GM12878 (cell line): ENCODE measurements around the gene VGF. TPM values are rescaled to one million over a fixed set of nuclear protein-coding genes. Genes with fewer than 3 reads are reported as not detected.

Source experiments
- ATAC-seq: fragments of 200-7000 bp; cut with Tn5 transposase; 3 replicates; pipeline ENCODE4 v1.9.1; 2020; ENCODE audit warnings: mild to moderate bottlenecking, moderate library complexity
- BruUV-seq: library from RNA; stranded (reverse); fragments of 400-500 nt; replicated peaks from 2 replicates; lab custom pipeline; 2021; lab: Mats Ljungman, UMichigan
- CTCF ChIA-PET: fragments of 300-600 bp; sonication (Branson Sonifier 250); formaldehyde crosslinking; extraction: SDS; loops from one replicate; lab custom pipeline; 2021; ENCODE audit warnings: inconsistent platforms; lab: Yijun Ruan, JAX
- POLR2A ChIA-PET: fragments of 350-600 bp; formaldehyde crosslinking; extraction: SDS; loops from one replicate; lab custom pipeline; 2021; ENCODE audit warnings: inconsistent platforms; lab: Charles Lee
- RAD21 ChIA-PET: fragments of 300-600 bp; sonication (Branson Sonifier 250); formaldehyde crosslinking; loops from one replicate; lab custom pipeline; 2023; ENCODE audit warnings: antibody characterized with exemption; ENCODE audit not compliant: unreplicated experiment; lab: Charles Lee
- SMC1A ChIA-PET: fragments of 300-600 bp; sonication (Branson Sonifier 250); formaldehyde crosslinking; loops from one replicate; lab custom pipeline; 2023; ENCODE audit not compliant: unreplicated experiment, uncharacterized antibody; lab: Charles Lee
- DNase-seq: peaks from one replicate; pipeline ENCODE4 v3.0.0-alpha.2; 2011; ENCODE audit warnings: low read depth, low spot score
- FAIRE-seq: peaks from 3 replicates; lab custom pipeline; 2011; peaks lifted over from hg19 to GRCh38; lab: Jason Lieb, UNC
- H2AFZ ChIP-seq: 2 replicates; pipeline ENCODE4 v1.6.0; 2011; ENCODE audit warnings: low read depth, low read length, control low read depth; ENCODE audit not compliant: control insufficient read depth
- H3K27ac ChIP-seq: 2 replicates; pipeline ENCODE4 v1.5.1; 2011; ENCODE audit warnings: control low read depth; ENCODE audit not compliant: control insufficient read depth, insufficient read depth
- H3K27me3 ChIP-seq, 2 experiments: replicated peaks in 1 of 2; 2 replicates each; pipeline versions ENCODE4 v1.6.0 to v1.6.1; 2011; ENCODE audit warnings: low read length in 1 of 2; ENCODE audit not compliant: control insufficient read depth in 2 of 2, insufficient read depth in 2 of 2
- H3K36me3 ChIP-seq, 2 experiments: 2 replicates each; pipeline ENCODE4 v1.5.1; 2011; ENCODE audit warnings: low read length in 1 of 2; ENCODE audit not compliant: control insufficient read depth in 2 of 2, insufficient read depth in 2 of 2
- H3K4me1 ChIP-seq: 2 replicates; pipeline ENCODE4 v1.6.1; 2011; ENCODE audit warnings: mild to moderate bottlenecking, low read length, moderate library complexity, mixed read lengths; ENCODE audit not compliant: control insufficient read depth, insufficient read depth
- H3K4me2 ChIP-seq: 2 replicates; pipeline ENCODE4 v1.6.0; 2011; ENCODE audit warnings: control low read depth; ENCODE audit not compliant: control insufficient read depth, insufficient read depth
- H3K4me3 ChIP-seq: fragments of 200-600 bp; sonication (generic); 2 replicates; pipeline ENCODE4 v1.5.1; 2016
- H3K79me2 ChIP-seq: 2 replicates; pipeline ENCODE4 v1.6.0; 2011; ENCODE audit warnings: low read length; ENCODE audit not compliant: control insufficient read depth, insufficient read depth
- H3K9ac ChIP-seq: 2 replicates; pipeline ENCODE4 v1.8.0; 2011; ENCODE audit warnings: low read length, control low read depth, mixed read lengths; ENCODE audit not compliant: control insufficient read depth, insufficient read depth
- H3K9me3 ChIP-seq: replicated peaks from 3 replicates; pipeline ENCODE4 v1.5.1; 2011; ENCODE audit warnings: mild to moderate bottlenecking, low read length; ENCODE audit not compliant: control insufficient read depth, insufficient read depth
- H4K20me1 ChIP-seq: 2 replicates; pipeline ENCODE4 v1.6.0; 2011; ENCODE audit not compliant: control insufficient read depth, insufficient read depth
- E4F1 ChIP-seq: fragments of 450-650 bp; IDR thresholded peaks from 2 replicates; pipeline ENCODE4 v1.6.1; 2018; ENCODE audit warnings: borderline replicate concordance, mild to moderate bottlenecking; ENCODE audit not compliant: partially characterized antibody
- EGR1 ChIP-seq, 2 experiments: IDR thresholded peaks; 1 replicate in 1 of 2; 2 replicates in 1 of 2; pipeline ENCODE4 v1.6.1; 2011 to 2012; ENCODE audit warnings: low read depth in 2 of 2, low read length in 2 of 2, borderline replicate concordance in 1 of 2, mild to moderate bottlenecking in 1 of 2, moderate library complexity in 1 of 2
- HDAC6 ChIP-seq: fragments of 200-600 bp; sonication (generic); IDR thresholded peaks from one replicate; pipeline ENCODE4 v1.8.0; 2017; ENCODE audit warnings: antibody characterized with exemption; ENCODE audit not compliant: unreplicated experiment
- MLLT1 ChIP-seq: fragments of 450-650 bp; IDR thresholded peaks from 2 replicates; pipeline ENCODE4 v1.6.1; 2016; ENCODE audit warnings: mild to moderate bottlenecking
- NFYB ChIP-seq: IDR thresholded peaks from 2 replicates; pipeline ENCODE4 v1.6.1; 2011; ENCODE audit warnings: low read depth, mild to moderate bottlenecking, low read length, improper control_type of control experiment, moderate library complexity; ENCODE audit not compliant: insufficient read depth
- ZBTB4 ChIP-seq: fragments of 450-650 bp; formaldehyde crosslinking; IDR thresholded peaks from 2 replicates; pipeline ENCODE4 v1.4.0; 2022; ENCODE audit warnings: mild to moderate bottlenecking, moderate library complexity
- WGBS: methylation state at CpG from one replicate; pipeline ENCODE4 v1.1.6; 2016; ENCODE audit warnings: low lambda C conversion rate; ENCODE audit not compliant: insufficient replicate concordance, insufficient coverage; ENCODE audit errors: missing lambda C conversion rate; 5-methylcytosine and 5-hydroxymethylcytosine counted together
- in situ Hi-C: fragments of 300-500 bp; cut with MboI; formaldehyde crosslinking; loops from 9 replicates; pipeline ENCODE4 v1.14.3; 2018; ENCODE audit warnings: mixed read lengths
- intact Hi-C: fragments of 100-400 bp; cut with micrococcal nuclease; formaldehyde crosslinking; loops from one replicate; pipeline ENCODE4 v1.14.2; 2022; ENCODE audit not compliant: unreplicated experiment
- polyA plus RNA-seq, 11 experiments: library from polyadenylated mRNA; depleted of rRNA in 4 of 11; unstranded in 6 of 11; stranded (reverse) in 5 of 11; fragments of >200 nt; fragmentation: Nextera tagmentation in 4 of 11; fragmentation: Illumina TruSeq in 1 of 11; extraction: Ambion mirVana in 4 of 11; extraction: Trizol in 1 of 11; gene quantifications; 1 replicate in 1 of 11; 2 replicates in 10 of 11; pipeline versions ENCODE4 v1.2.1 to v1.2.3, GENCODE V29; 2011 to 2016; ENCODE audit warnings: inconsistent platforms in 2 of 11, missing spikeins in 2 of 11, low read depth in 1 of 11
- total RNA-seq, 4 experiments: library from RNA; depleted of rRNA in 3 of 4; stranded (reverse); fragments of >200 nt in 3 of 4; fragmentation: Illumina TruSeq in 1 of 4; extraction: Trizol in 1 of 4; gene quantifications; 2 replicates each; pipeline versions ENCODE4 v1.2.1 to v1.2.3, GENCODE V29; 2013 to 2021

Gene VGF
- total and polyA plus RNA-seq, 10 of the 15 experiments (the other 5 are each of a cell fraction or from before 2014, with no cell fraction given), result 0.09 to 0.25 (median 0.17) TPM; not detected in 6

- ChIA-PET SMC1A (interaction anchor here (1.0 kb wide), 1 partner anchor 11 kb away, joined by 3 read pairs; no protein-coding TSS in a partner anchor), CTCF (interaction anchor here (1.1 to 7.8 kb wide), 4 partner anchors 11 to 37 kb away, joined by 3 to 112 read pairs (median 8); partner anchors contain the start of gene VGF), RAD21 (interaction anchor here (0.6 to 3.8 kb wide), 4 partner anchors 11 to 460 kb away, joined by 3 to 18 read pairs (median 4); no protein-coding TSS in a partner anchor), POLR2A (interaction anchor here (0.5 to 2.0 kb wide), 5 partner anchors 11 to 290 kb away, joined by 3 to 8 read pairs (median 4); no protein-coding TSS in a partner anchor)
- FAIRE-seq (no peak), ATAC-seq (peak; percentile 66), DNase-seq (no peak)
- H3K36me3 ChIP-seq, result peaks cover 4 to 5% of the 10 kb centered on the region in 2 experiments; a peak in 3 of 4 replicates
- 2% methylated on average over 22 of the region's 34 CpGs for WGBS
- H4K20me1 ChIP-seq, result no peaks in the 10 kb centered on the region
- H3K9me3 ChIP-seq, result no peaks in the 10 kb centered on the region
- peak overlapping the region; percentile 53 for H2AFZ ChIP-seq
- H3K9ac ChIP-seq, result peak overlapping the region; percentile 82
- peak overlapping the region; percentile 79 for H3K4me2 ChIP-seq
- no peaks in the 10 kb centered on the region for H3K27me3 ChIP-seq
- TF ChIP-seq ZBTB4 (CRISPR knock-in tag) (no peak), E4F1 (no peak), MLLT1 (0 out of 2 replicates have a peak, but pooled peaks have one; percentile 33), HDAC6 (no peak), EGR1 (IDR thresholded peaks at IDR 0.05; ENCODE audit: borderline replicate concordance in 1 of 2, low read depth in 2 of 2, low read length in 2 of 2) (peak in 1 of 2 experiments; percentile 22; a peak in 1 of 3 replicates), NFYB (no peak)
- peak overlapping the region; percentile 85 for H3K4me3 ChIP-seq
- peaks cover 3% of the 10 kb centered on the region; the same call in 1 of the 2 replicates for H3K4me1 ChIP-seq
- H3K79me2 ChIP-seq, result peaks cover 9% of the 10 kb centered on the region
- in situ Hi-C loops (no loop called here), intact Hi-C loops (no loop called here)
- no TSS peak for BruUV-seq
- H3K27ac ChIP-seq, result peak overlapping the region; percentile 65
These were observed 10.7 kb downstream of the VGF start for GRCh38 chr7:101154693-101155102.
